ENCODE results near the gene DYNC1LI2. TPM values are rescaled to one million over a fixed set of nuclear protein-coding genes. Genes with fewer than 3 reads are reported as not detected.

DYNC1LI2 gene
- total and polyA plus RNA-seq, 2 experiments from 2014 or later = 80.6 to 173 TPM

DNA sequence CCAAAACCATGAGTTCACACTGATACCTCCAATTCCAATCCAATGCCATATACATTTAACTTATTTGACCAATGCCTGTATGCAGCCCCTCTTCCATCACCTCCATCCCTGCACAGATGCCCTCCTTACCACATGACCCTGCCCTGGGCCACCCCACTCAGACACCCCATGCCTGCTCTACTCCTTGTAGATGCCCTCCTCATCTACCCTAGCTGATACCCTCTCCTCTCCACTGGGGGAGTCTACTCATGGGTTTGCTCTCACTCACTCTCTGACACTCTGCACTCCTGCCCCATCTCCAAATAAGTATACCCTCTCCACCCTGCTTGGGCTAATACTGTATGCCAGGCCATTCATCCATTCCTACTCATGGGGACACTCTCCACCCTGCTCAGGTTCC is 38.9 kb downstream of the DYNC1LI2 start:
- in situ Hi-C loops (cut with MboI) = no loop called here
- DNase-seq = no peak
- no peak for TF ChIP-seq EZH2 (IDR thresholded peaks at IDR 0.05; ENCODE audit: insufficient read depth, poor library complexity, severe bottlenecking)
- no peak for TF ChIP-seq EZH2phosphoT487 (IDR thresholded peaks at IDR 0.05; ENCODE audit: insufficient read depth, low read depth)

DNA sequence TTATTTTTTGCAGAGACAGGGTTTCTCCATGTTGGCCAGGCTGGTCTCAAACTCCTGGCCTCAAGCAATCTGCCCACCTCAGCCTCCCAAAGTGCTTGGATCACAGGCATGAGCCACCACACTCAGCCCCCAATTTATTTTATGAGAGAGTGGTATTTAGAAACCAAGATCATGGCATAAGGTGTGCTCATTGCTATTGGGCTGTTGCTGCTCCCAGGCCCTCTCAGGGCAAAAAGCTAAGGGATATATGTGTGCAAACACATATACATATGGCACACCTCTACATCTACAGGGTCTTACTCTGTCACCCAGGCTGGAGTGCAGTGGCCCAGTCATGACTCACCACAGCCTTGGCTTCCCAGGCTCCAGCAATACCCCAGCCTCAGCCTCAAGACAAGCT is 39.8 kb downstream of the DYNC1LI2 start:
- Histone ChIP-seq H3K9me3 (ENCODE audit: low read depth) (no peaks in the 10 kb centered on the region), H2AFZ (no peak overlapping the region), H3F3A (ENCODE audit: insufficient read depth) (no peaks in the 10 kb centered on the region), H3K4me3 (no peak overlapping the region), H3K79me2 (ENCODE audit: insufficient read depth) (no peaks in the 10 kb centered on the region), H4K20me1 (ENCODE audit: insufficient read depth) (no peaks in the 10 kb centered on the region), H3K36me3 (ENCODE audit: low read depth) (no peaks in the 10 kb centered on the region), H3K4me1 (ENCODE audit: insufficient read depth) (no peaks in the 10 kb centered on the region), H3K27ac (no peak overlapping the region), H3K27me3 (replicated peaks; ENCODE audit: insufficient read depth) (no peaks in the 10 kb centered on the region), H3K9ac (no peak overlapping the region), H3K9me2 (ENCODE audit: insufficient read depth) (no peaks in the 10 kb centered on the region), H3K4me2 (ENCODE audit: unreplicated experiment) (no peak overlapping the region)
- TF ChIP-seq EZH2 (IDR thresholded peaks at IDR 0.05; ENCODE audit: insufficient read depth, poor library complexity, severe bottlenecking) (no peak), EZH2phosphoT487 (IDR thresholded peaks at IDR 0.05; ENCODE audit: insufficient read depth, low read depth) (no peak)
- in situ Hi-C loops (cut with MboI) = no loop called here
- no peak for DNase-seq

More for the DNA sequence above, 38.9 kb downstream of the DYNC1LI2 start:
- peaks cover 4% of the 10 kb centered on the region for H3F3A ChIP-seq (ENCODE audit: insufficient read depth)
- no peak overlapping the region for H3K9ac ChIP-seq
- no peaks in the 10 kb centered on the region for H3K27me3 ChIP-seq (replicated peaks; ENCODE audit: insufficient read depth)
- H3K36me3 ChIP-seq (ENCODE audit: low read depth) = no peaks in the 10 kb centered on the region
- H3K9me2 ChIP-seq (ENCODE audit: insufficient read depth) = no peaks in the 10 kb centered on the region
- no peak overlapping the region for H2AFZ ChIP-seq
- H3K27ac ChIP-seq = no peak overlapping the region
- no peaks in the 10 kb centered on the region for H3K79me2 ChIP-seq (ENCODE audit: insufficient read depth)
- no peaks in the 10 kb centered on the region for H4K20me1 ChIP-seq (ENCODE audit: insufficient read depth)
- no peaks in the 10 kb centered on the region for H3K9me3 ChIP-seq (ENCODE audit: low read depth)
- peaks cover 4% of the 10 kb centered on the region for H3K4me1 ChIP-seq (ENCODE audit: insufficient read depth)
- H3K4me3 ChIP-seq = no peak overlapping the region
- H3K4me2 ChIP-seq (ENCODE audit: unreplicated experiment) = no peak overlapping the region

DNA sequence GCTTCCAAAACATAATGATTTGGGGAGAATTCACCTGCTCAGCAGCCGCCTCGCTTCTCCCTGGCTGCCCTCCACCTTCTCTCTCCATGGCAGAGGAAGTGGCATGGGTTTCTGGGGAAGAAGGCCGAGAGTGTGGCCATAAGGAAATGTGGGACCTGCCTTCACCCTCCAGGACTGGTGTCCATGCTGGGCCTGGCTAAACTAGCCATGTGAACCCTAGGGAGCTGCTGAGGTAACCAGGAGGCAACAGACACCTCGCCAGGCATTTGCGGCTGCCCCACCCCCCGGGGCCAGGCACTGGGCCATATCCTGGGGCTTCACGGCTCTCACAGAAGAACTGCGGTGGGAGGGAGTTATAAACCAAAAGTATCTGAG is 44.9 kb downstream of the DYNC1LI2 start:
- H4K20me1 ChIP-seq (ENCODE audit: insufficient read depth) = no peaks in the 10 kb centered on the region
- 75% methylated on average over 8 of the region's 8 CpGs for WGBS, 2 experiments (ENCODE audit: low coverage in 1 of 2, low lambda C conversion rate in 2 of 2, missing lambda C conversion rate in 2 of 2)
- no peak for TF ChIP-seq EZH2phosphoT487 (IDR thresholded peaks at IDR 0.05; ENCODE audit: insufficient read depth, low read depth)
- TF ChIP-seq EZH2 (IDR thresholded peaks at IDR 0.05; ENCODE audit: insufficient read depth, poor library complexity, severe bottlenecking) = no peak
- no peak overlapping the region for H3K9ac ChIP-seq
- no peak overlapping the region for H2AFZ ChIP-seq
- H3F3A ChIP-seq (ENCODE audit: insufficient read depth) = 0 out of 2 replicates have a peak, but pooled peaks cover 7% of the 10 kb centered on the region
- no peak for DNase-seq
- 0 out of 2 replicates have a peak, but pooled peaks cover 5% of the 10 kb centered on the region for H3K4me1 ChIP-seq (ENCODE audit: insufficient read depth)
- no peaks in the 10 kb centered on the region for H3K9me2 ChIP-seq (ENCODE audit: insufficient read depth)
- H3K27me3 ChIP-seq (replicated peaks; ENCODE audit: insufficient read depth) = no peaks in the 10 kb centered on the region
- no peak overlapping the region for H3K4me3 ChIP-seq
- no peaks in the 10 kb centered on the region for H3K79me2 ChIP-seq (ENCODE audit: insufficient read depth)
- H3K9me3 ChIP-seq (ENCODE audit: low read depth) = no peaks in the 10 kb centered on the region
- H3K27ac ChIP-seq = no peak overlapping the region
- no peak overlapping the region for H3K4me2 ChIP-seq (ENCODE audit: unreplicated experiment)
- in situ Hi-C loops (cut with MboI) = loop anchor here (10.0 kb wide), 1 partner anchor 92 kb away; no protein-coding TSS in a partner anchor
- no peaks in the 10 kb centered on the region for H3K36me3 ChIP-seq (ENCODE audit: low read depth)

DNA sequence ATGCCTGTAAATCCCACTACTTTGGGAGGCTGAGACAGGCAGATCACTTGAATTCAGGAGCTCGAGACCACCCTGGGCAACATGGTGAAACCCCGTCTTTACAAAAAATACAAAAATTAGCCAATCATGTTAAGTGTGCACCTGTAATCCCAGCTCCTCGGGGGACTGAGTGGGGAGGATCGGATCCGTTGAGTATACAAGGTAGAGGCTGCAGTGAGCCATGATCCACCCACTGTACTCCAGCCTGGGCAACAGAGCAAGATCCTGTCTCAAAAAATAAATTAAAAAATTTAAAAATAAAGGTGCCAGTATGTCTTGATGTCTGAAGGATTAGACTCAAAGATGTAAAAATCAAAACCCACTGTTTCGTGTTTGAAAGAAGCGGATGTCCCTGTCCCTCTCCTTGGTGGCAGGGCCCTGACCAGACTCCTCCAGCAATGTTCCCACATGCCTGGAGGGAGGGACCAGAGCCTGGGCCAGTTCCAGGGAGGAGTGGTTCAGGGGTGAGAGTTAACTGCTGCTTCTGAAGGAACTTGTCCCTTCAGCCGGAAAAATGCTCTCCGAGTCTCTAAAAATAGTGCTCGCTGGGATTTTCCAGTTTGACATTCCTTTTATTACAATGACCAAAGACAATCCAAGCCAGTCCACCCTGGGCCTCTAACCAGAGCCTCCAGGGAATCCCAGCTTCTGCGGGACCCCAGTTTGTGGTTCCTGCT is 45.5 kb downstream of the DYNC1LI2 start:
- in situ Hi-C loops (cut with MboI) = loop anchor here (10.0 kb wide), 1 partner anchor 91 kb away; no protein-coding TSS in a partner anchor

More for the DNA sequence above, 45.5 kb downstream of the DYNC1LI2 start:
- 0 out of 2 replicates have a peak, but pooled peaks cover 5% of the 10 kb centered on the region for H3K4me1 ChIP-seq (ENCODE audit: insufficient read depth)
- H3K9me3 ChIP-seq (ENCODE audit: low read depth) = no peaks in the 10 kb centered on the region
- TF ChIP-seq EZH2phosphoT487 (IDR thresholded peaks at IDR 0.05; ENCODE audit: insufficient read depth, low read depth) (no peak), EZH2 (IDR thresholded peaks at IDR 0.05; ENCODE audit: insufficient read depth, poor library complexity, severe bottlenecking) (no peak)
- H3K36me3 ChIP-seq (ENCODE audit: low read depth) = no peaks in the 10 kb centered on the region
- no peaks in the 10 kb centered on the region for H3K27me3 ChIP-seq (replicated peaks; ENCODE audit: insufficient read depth)
- H3K27ac ChIP-seq = no peak overlapping the region
- 79 to 80% methylated on average over 11 of the region's 11 CpGs for WGBS, 2 experiments (ENCODE audit: low coverage in 1 of 2, low lambda C conversion rate in 2 of 2, missing lambda C conversion rate in 2 of 2)
- no peak overlapping the region for H2AFZ ChIP-seq
- no peak overlapping the region for H3K4me2 ChIP-seq (ENCODE audit: unreplicated experiment)
- H4K20me1 ChIP-seq (ENCODE audit: insufficient read depth) = no peaks in the 10 kb centered on the region
- H3K79me2 ChIP-seq (ENCODE audit: insufficient read depth) = no peaks in the 10 kb centered on the region
- no peaks in the 10 kb centered on the region for H3K9me2 ChIP-seq (ENCODE audit: insufficient read depth)
- no peak overlapping the region for H3K9ac ChIP-seq
- H3K4me3 ChIP-seq = no peak overlapping the region
- H3F3A ChIP-seq (ENCODE audit: insufficient read depth) = 0 out of 2 replicates have a peak, but pooled peaks cover 7% of the 10 kb centered on the region
- DNase-seq = no peak

Measured in GM23248 (cell line).